Measurements from ENCODE around the gene METTL4. TPM values are rescaled to one million over a fixed set of nuclear protein-coding genes. Genes with fewer than 3 reads are reported as not detected.

The METTL4 gene
- total RNA-seq, 1 donor from 2014 or later = 7.9 TPM

- Histone ChIP-seq H3K27me3 (ENCODE audit: control insufficient read depth, insufficient read depth, low read length) (no peaks in the 10 kb centered on the region), H3K36me3 (ENCODE audit: control insufficient read depth, insufficient read depth, low read length) (no peaks in the 10 kb centered on the region), H3K4me3 (ENCODE audit: low read depth, low read length) (no peak overlapping the region)
- no peak for DNase-seq (ENCODE audit: low read depth)
- TF ChIP-seq CTCF (IDR thresholded peaks at IDR 0.05; ENCODE audit: insufficient read depth, low read length, poor library complexity, severe bottlenecking) = no peak
Observed at GRCh38 chr18:2609604-2610003, 38.3 kb upstream of the METTL4 start.

DNA sequence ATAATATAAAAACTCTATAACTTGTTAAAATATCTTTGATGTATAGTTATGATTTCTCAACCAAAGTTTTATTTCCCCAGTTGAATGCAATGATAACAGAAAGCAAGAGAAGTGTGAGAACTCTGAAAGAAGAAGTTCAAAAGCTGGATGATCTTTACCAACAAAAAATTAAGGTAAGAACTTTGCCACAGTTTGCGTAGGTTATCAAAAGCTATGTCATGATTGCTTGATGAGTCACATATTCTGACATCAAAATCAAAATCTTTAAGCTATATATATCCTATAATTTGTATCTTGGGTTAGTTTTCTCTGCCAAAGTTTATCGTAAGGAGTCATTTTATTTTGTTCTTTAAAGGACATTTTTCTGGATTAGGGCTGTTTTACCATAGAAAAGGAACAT, 35.0 kb upstream of the METTL4 start:
- no peak for TF ChIP-seq CTCF (IDR thresholded peaks at IDR 0.05; ENCODE audit: insufficient read depth, low read length, poor library complexity, severe bottlenecking)
- H3K4me3 ChIP-seq (ENCODE audit: low read depth, low read length) = no peak overlapping the region
- DNase-seq (ENCODE audit: low read depth) = no peak

DNA sequence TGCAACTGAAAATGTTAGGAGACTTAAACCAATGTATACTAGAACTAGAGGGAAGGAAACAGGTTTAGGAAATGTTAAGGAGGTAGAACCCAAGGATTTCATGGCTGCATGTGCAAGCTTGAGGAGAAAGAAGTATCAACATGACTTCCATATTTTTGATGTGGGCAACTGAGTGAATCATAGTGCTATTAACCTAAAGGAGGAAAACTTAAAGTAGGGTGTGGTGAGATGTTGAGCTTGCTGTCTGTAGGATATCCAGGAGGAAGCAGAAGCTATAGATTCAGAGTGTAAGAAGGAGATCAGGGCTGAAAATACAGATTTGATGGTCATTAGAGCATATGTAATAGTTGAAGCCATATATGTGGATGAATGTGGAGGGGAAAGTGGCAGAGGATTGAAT, 31.5 kb upstream of the METTL4 start:
- Histone ChIP-seq H3K36me3 (ENCODE audit: control insufficient read depth, insufficient read depth, low read length) (no peaks in the 10 kb centered on the region), H3K27me3 (ENCODE audit: control insufficient read depth, insufficient read depth, low read length) (no peaks in the 10 kb centered on the region), H3K4me3 (ENCODE audit: low read depth, low read length) (no peak overlapping the region)
- no peak for TF ChIP-seq CTCF (IDR thresholded peaks at IDR 0.05; ENCODE audit: insufficient read depth, low read length, poor library complexity, severe bottlenecking)
- no peak for DNase-seq (ENCODE audit: low read depth)

More for the DNA sequence above, 35.0 kb upstream of the METTL4 start:
- no peaks in the 10 kb centered on the region for H3K27me3 ChIP-seq (ENCODE audit: control insufficient read depth, insufficient read depth, low read length)
- H3K36me3 ChIP-seq (ENCODE audit: control insufficient read depth, insufficient read depth, low read length) = no peaks in the 10 kb centered on the region

DNA sequence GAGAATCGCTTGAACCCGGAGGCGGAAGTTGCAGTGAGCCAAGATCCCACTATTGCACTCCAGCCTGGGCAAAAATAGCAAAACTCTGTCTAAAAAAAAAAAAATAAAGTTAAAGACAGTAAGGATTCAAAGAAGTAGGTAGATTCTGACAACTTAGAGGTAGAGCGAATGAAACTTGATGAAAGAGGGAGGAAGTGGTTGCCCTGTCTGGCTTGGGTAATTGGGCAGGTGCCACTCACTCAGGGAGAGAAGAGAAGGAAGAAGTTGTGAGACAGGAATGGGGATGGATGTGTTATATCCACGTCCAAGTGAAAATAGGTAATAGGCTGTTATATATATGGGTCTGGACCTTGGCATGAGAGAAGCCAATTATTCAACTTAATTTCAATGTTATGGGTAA, 26.3 kb upstream of the METTL4 start:
- Histone ChIP-seq H3K36me3 (ENCODE audit: control insufficient read depth, insufficient read depth, low read length) (no peaks in the 10 kb centered on the region), H3K27me3 (ENCODE audit: control insufficient read depth, insufficient read depth, low read length) (no peaks in the 10 kb centered on the region), H3K4me3 (ENCODE audit: low read depth, low read length) (no peak overlapping the region)
- no peak for DNase-seq (ENCODE audit: low read depth)
- no peak for TF ChIP-seq CTCF (IDR thresholded peaks at IDR 0.05; ENCODE audit: insufficient read depth, low read length, poor library complexity, severe bottlenecking)

- DNase-seq (ENCODE audit: low read depth) = no peak
- no peak for TF ChIP-seq CTCF (IDR thresholded peaks at IDR 0.05; ENCODE audit: insufficient read depth, low read length, poor library complexity, severe bottlenecking)
- no peaks in the 10 kb centered on the region for H3K27me3 ChIP-seq (ENCODE audit: control insufficient read depth, insufficient read depth, low read length)
- no peaks in the 10 kb centered on the region for H3K36me3 ChIP-seq (ENCODE audit: control insufficient read depth, insufficient read depth, low read length)
- H3K4me3 ChIP-seq (ENCODE audit: low read depth, low read length) = no peak overlapping the region
Observed at GRCh38 chr18:2590303-2590702, 19.0 kb upstream of the METTL4 start.

- peak; percentile 5 for DNase-seq (ENCODE audit: low read depth)
- H3K27me3 ChIP-seq (ENCODE audit: control insufficient read depth, insufficient read depth, low read length) = no peaks in the 10 kb centered on the region
- no peaks in the 10 kb centered on the region for H3K36me3 ChIP-seq (ENCODE audit: control insufficient read depth, insufficient read depth, low read length)
- no peak overlapping the region for H3K4me3 ChIP-seq (ENCODE audit: low read depth, low read length)
- TF ChIP-seq CTCF (IDR thresholded peaks at IDR 0.05; ENCODE audit: insufficient read depth, low read length, poor library complexity, severe bottlenecking) = no peak
Observed at GRCh38 chr18:2589345-2590068, 18.2 kb upstream of the METTL4 start.

Measured in kidney epithelial cell (primary cell).